Measurements from ENCODE around the gene GTF3C4. TPM values are rescaled to one million over a fixed set of nuclear protein-coding genes. Genes with fewer than 3 reads are reported as not detected.

GTF3C4 gene
- 15.6 and 16.2 TPM in 2 replicates for polyA plus RNA-seq (2014; cell fraction: cytosol; rRNA removed)
- polyA plus RNA-seq (2014; cell fraction: nucleus; rRNA removed) = 4.4 and 5.7 TPM in 2 replicates

- peak; percentile 45 for DNase-seq (ENCODE audit: low spot score)
Observed at GRCh38 chr9:132670457-132671391, at the start of gene GTF3C4. GTF3C4 (plus strand) TSS chr9:132670464; CDS start chr9:132670599, 135 bp downstream.

- DNase-seq (ENCODE audit: low spot score) = no peak
Observed at GRCh38 chr9:132622159-132622558, 48.1 kb upstream of the GTF3C4 start.

- no peak for DNase-seq (ENCODE audit: low spot score)
Observed at GRCh38 chr9:132626285-132626684, 44.0 kb upstream of the GTF3C4 start.

GRCh38 chr9:132627106-132627505 lies 43.2 kb upstream of the GTF3C4 start:
- DNase-seq (ENCODE audit: low spot score) = no peak

GRCh38 chr9:132627594-132627993 lies 42.7 kb upstream of the GTF3C4 start:
- no peak for DNase-seq (ENCODE audit: low spot score)

GRCh38 chr9:132628746-132629145 lies 41.5 kb upstream of the GTF3C4 start:
- DNase-seq (ENCODE audit: low spot score) = no peak

GRCh38 chr9:132630116-132630515 lies 40.1 kb upstream of the GTF3C4 start:
- no peak for DNase-seq (ENCODE audit: low spot score)

- DNase-seq (ENCODE audit: low spot score) = no peak
Observed at GRCh38 chr9:132630811-132631210, 39.5 kb upstream of the GTF3C4 start.

GRCh38 chr9:132631280-132631679 lies 39.0 kb upstream of the GTF3C4 start:
- DNase-seq (ENCODE audit: low spot score) = no peak

GRCh38 chr9:132631685-132632084 lies 38.6 kb upstream of the GTF3C4 start:
- DNase-seq (ENCODE audit: low spot score) = no peak

- no peak for DNase-seq (ENCODE audit: low spot score)
Observed at GRCh38 chr9:132632413-132633129, 37.7 kb upstream of the GTF3C4 start.

GRCh38 chr9:132634327-132634726 lies 35.9 kb upstream of the GTF3C4 start:
- DNase-seq (ENCODE audit: low spot score) = no peak

- DNase-seq (ENCODE audit: low spot score) = no peak
Observed at GRCh38 chr9:132637351-132637750, 32.9 kb upstream of the GTF3C4 start.

- no peak for DNase-seq (ENCODE audit: low spot score)
Observed at GRCh38 chr9:132637801-132638200, 32.5 kb upstream of the GTF3C4 start.

- no peak for DNase-seq (ENCODE audit: low spot score)
Observed at GRCh38 chr9:132638240-132638639, 32.0 kb upstream of the GTF3C4 start.

GRCh38 chr9:132639322-132639721 lies 30.9 kb upstream of the GTF3C4 start:
- DNase-seq (ENCODE audit: low spot score) = no peak

GRCh38 chr9:132641216-132641615 lies 29.0 kb upstream of the GTF3C4 start:
- no peak for DNase-seq (ENCODE audit: low spot score)

GRCh38 chr9:132644251-132644650 lies 26.0 kb upstream of the GTF3C4 start:
- DNase-seq (ENCODE audit: low spot score) = no peak

GRCh38 chr9:132645306-132645705 lies 25.0 kb upstream of the GTF3C4 start:
- DNase-seq (ENCODE audit: low spot score) = no peak

GRCh38 chr9:132645711-132646110 lies 24.6 kb upstream of the GTF3C4 start:
- DNase-seq (ENCODE audit: low spot score) = no peak

GRCh38 chr9:132646726-132647125 lies 23.5 kb upstream of the GTF3C4 start:
- DNase-seq (ENCODE audit: low spot score) = no peak

GRCh38 chr9:132647355-132647754 lies 22.9 kb upstream of the GTF3C4 start:
- DNase-seq (ENCODE audit: low spot score) = no peak

- DNase-seq (ENCODE audit: low spot score) = no peak
Observed at GRCh38 chr9:132647806-132648205, 22.5 kb upstream of the GTF3C4 start.

All from SK-N-DZ (cell line).